ENCODE results near the gene WASL.

Gene WASL

GRCh38 chr7:123710683-123711082 lies 38.1 kb downstream of the WASL start:
- H3K27ac ChIP-seq (ENCODE audit: low read depth, low read length), result no peak overlapping the region
- H3K36me3 ChIP-seq (ENCODE audit: control insufficient read depth in 1 of 2, insufficient read depth in 2 of 2, low read length in 2 of 2), result peaks cover 7 to 9% of the 10 kb centered on the region in 2 donors
- H3K9me3 ChIP-seq (ENCODE audit: control insufficient read depth in 1 of 2, low read length in 2 of 2), result no peaks in the 10 kb centered on the region
- no peak overlapping the region for H3K4me3 ChIP-seq (ENCODE audit: low read depth in 1 of 2, low read length in 2 of 2)
- peaks cover 8 to 22% of the 10 kb centered on the region in 2 donors for H3K4me1 ChIP-seq (ENCODE audit: control insufficient read depth in 1 of 2, insufficient read depth in 2 of 2, low read length in 2 of 2)
- no peak overlapping the region for H3K9ac ChIP-seq (ENCODE audit: low read depth in 1 of 2, low read length in 2 of 2)
- no peaks in the 10 kb centered on the region for H3K27me3 ChIP-seq (ENCODE audit: control insufficient read depth in 1 of 2, insufficient read depth in 2 of 2, low read length in 2 of 2)

GRCh38 chr7:123709525-123709924 lies 39.3 kb downstream of the WASL start:
- Histone ChIP-seq H3K4me1 (ENCODE audit: control insufficient read depth in 1 of 2, insufficient read depth in 2 of 2, low read length in 2 of 2) (peaks cover 0 to 14% of the 10 kb centered on the region in 2 donors), H3K36me3 (ENCODE audit: control insufficient read depth in 1 of 2, insufficient read depth in 2 of 2, low read length in 2 of 2) (peaks cover 15 to 17% of the 10 kb centered on the region in 2 donors), H3K27me3 (ENCODE audit: control insufficient read depth in 1 of 2, insufficient read depth in 2 of 2, low read length in 2 of 2) (no peaks in the 10 kb centered on the region), H3K9ac (ENCODE audit: low read depth in 1 of 2, low read length in 2 of 2) (no peak overlapping the region), H3K9me3 (ENCODE audit: control insufficient read depth in 1 of 2, low read length in 2 of 2) (no peaks in the 10 kb centered on the region), H3K4me3 (ENCODE audit: low read depth in 1 of 2, low read length in 2 of 2) (no peak overlapping the region), H3K27ac (ENCODE audit: low read depth, low read length) (no peak overlapping the region)

GRCh38 chr7:123705211-123705901 lies 43.4 kb downstream of the WASL start:
- Histone ChIP-seq H3K9me3 (ENCODE audit: control insufficient read depth in 1 of 2, low read length in 2 of 2) (no peaks in the 10 kb centered on the region), H3K9ac (ENCODE audit: low read depth in 1 of 2, low read length in 2 of 2) (no peak overlapping the region), H3K4me1 (ENCODE audit: control insufficient read depth in 1 of 2, insufficient read depth in 2 of 2, low read length in 2 of 2) (peaks cover 0 to 6% of the 10 kb centered on the region in 2 donors), H3K27me3 (ENCODE audit: control insufficient read depth in 1 of 2, insufficient read depth in 2 of 2, low read length in 2 of 2) (no peaks in the 10 kb centered on the region), H3K4me3 (ENCODE audit: low read depth in 1 of 2, low read length in 2 of 2) (no peak overlapping the region), H3K36me3 (ENCODE audit: control insufficient read depth in 1 of 2, insufficient read depth in 2 of 2, low read length in 2 of 2) (peaks cover 17 to 26% of the 10 kb centered on the region in 2 donors), H3K27ac (ENCODE audit: low read depth, low read length) (no peak overlapping the region)

GRCh38 chr7:123695944-123696677 lies 52.7 kb downstream of the WASL start:
- no peaks in the 10 kb centered on the region for H3K27me3 ChIP-seq (ENCODE audit: control insufficient read depth in 1 of 2, insufficient read depth in 2 of 2, low read length in 2 of 2)
- no peak overlapping the region for H3K27ac ChIP-seq (ENCODE audit: low read depth, low read length)
- no peak overlapping the region for H3K4me3 ChIP-seq (ENCODE audit: low read depth in 1 of 2, low read length in 2 of 2)
- H3K4me1 ChIP-seq (ENCODE audit: control insufficient read depth in 1 of 2, insufficient read depth in 2 of 2, low read length in 2 of 2), result no peaks in the 10 kb centered on the region
- peaks cover 11 to 48% of the 10 kb centered on the region in 2 donors for H3K36me3 ChIP-seq (ENCODE audit: control insufficient read depth in 1 of 2, insufficient read depth in 2 of 2, low read length in 2 of 2)
- no peaks in the 10 kb centered on the region for H3K9me3 ChIP-seq (ENCODE audit: control insufficient read depth in 1 of 2, low read length in 2 of 2)
- H3K9ac ChIP-seq (ENCODE audit: low read depth in 1 of 2, low read length in 2 of 2), result no peak overlapping the region

- no peaks in the 10 kb centered on the region for H3K9me3 ChIP-seq (ENCODE audit: control insufficient read depth in 1 of 2, low read length in 2 of 2)
- no peak overlapping the region for H3K4me3 ChIP-seq (ENCODE audit: low read depth in 1 of 2, low read length in 2 of 2)
- H3K27me3 ChIP-seq (ENCODE audit: control insufficient read depth in 1 of 2, insufficient read depth in 2 of 2, low read length in 2 of 2), result no peaks in the 10 kb centered on the region
- peaks cover 11 to 49% of the 10 kb centered on the region in 2 donors for H3K36me3 ChIP-seq (ENCODE audit: control insufficient read depth in 1 of 2, insufficient read depth in 2 of 2, low read length in 2 of 2)
- no peak overlapping the region for H3K27ac ChIP-seq (ENCODE audit: low read depth, low read length)
- H3K4me1 ChIP-seq (ENCODE audit: control insufficient read depth in 1 of 2, insufficient read depth in 2 of 2, low read length in 2 of 2), result no peaks in the 10 kb centered on the region
- no peak overlapping the region for H3K9ac ChIP-seq (ENCODE audit: low read depth in 1 of 2, low read length in 2 of 2)
Measured at GRCh38 chr7:123692471-123692877, 56.3 kb downstream of the WASL start.

- Histone ChIP-seq H3K9ac (ENCODE audit: low read depth in 1 of 2, low read length in 2 of 2) (no peak overlapping the region), H3K4me3 (ENCODE audit: low read depth in 1 of 2, low read length in 2 of 2) (no peak overlapping the region), H3K9me3 (ENCODE audit: control insufficient read depth in 1 of 2, low read length in 2 of 2) (no peaks in the 10 kb centered on the region), H3K27me3 (ENCODE audit: control insufficient read depth in 1 of 2, insufficient read depth in 2 of 2, low read length in 2 of 2) (no peaks in the 10 kb centered on the region), H3K36me3 (ENCODE audit: control insufficient read depth in 1 of 2, insufficient read depth in 2 of 2, low read length in 2 of 2) (peaks cover 4 to 44% of the 10 kb centered on the region in 2 donors), H3K27ac (ENCODE audit: low read depth, low read length) (no peak overlapping the region), H3K4me1 (ENCODE audit: control insufficient read depth in 1 of 2, insufficient read depth in 2 of 2, low read length in 2 of 2) (no peaks in the 10 kb centered on the region)
Measured at GRCh38 chr7:123690550-123690949, 58.3 kb downstream of the WASL start.

- H3K27me3 ChIP-seq (ENCODE audit: control insufficient read depth in 1 of 2, insufficient read depth in 2 of 2, low read length in 2 of 2), result no peaks in the 10 kb centered on the region
- no peaks in the 10 kb centered on the region for H3K4me1 ChIP-seq (ENCODE audit: control insufficient read depth in 1 of 2, insufficient read depth in 2 of 2, low read length in 2 of 2)
- H3K36me3 ChIP-seq (ENCODE audit: control insufficient read depth in 1 of 2, insufficient read depth in 2 of 2, low read length in 2 of 2), result peaks cover 4 to 37% of the 10 kb centered on the region in 2 donors
- H3K27ac ChIP-seq (ENCODE audit: low read depth, low read length), result no peak overlapping the region
- no peaks in the 10 kb centered on the region for H3K9me3 ChIP-seq (ENCODE audit: control insufficient read depth in 1 of 2, low read length in 2 of 2)
- no peak overlapping the region for H3K4me3 ChIP-seq (ENCODE audit: low read depth in 1 of 2, low read length in 2 of 2)
- H3K9ac ChIP-seq (ENCODE audit: low read depth in 1 of 2, low read length in 2 of 2), result no peak overlapping the region
Measured at GRCh38 chr7:123689250-123689649, 59.6 kb downstream of the WASL start.

- Histone ChIP-seq H3K9me3 (ENCODE audit: control insufficient read depth in 1 of 2, low read length in 2 of 2) (no peaks in the 10 kb centered on the region), H3K36me3 (ENCODE audit: control insufficient read depth in 1 of 2, insufficient read depth in 2 of 2, low read length in 2 of 2) (peaks cover 10 to 35% of the 10 kb centered on the region in 2 donors), H3K27ac (ENCODE audit: low read depth, low read length) (no peak overlapping the region)
Measured at GRCh38 chr7:123687727-123688126, 61.1 kb downstream of the WASL start.

GRCh38 chr7:123687161-123687560 lies 61.6 kb downstream of the WASL start:
- Histone ChIP-seq H3K4me3 (ENCODE audit: low read depth in 1 of 2, low read length in 2 of 2) (no peak overlapping the region), H3K27me3 (ENCODE audit: control insufficient read depth in 1 of 2, insufficient read depth in 2 of 2, low read length in 2 of 2) (no peaks in the 10 kb centered on the region), H3K36me3 (ENCODE audit: control insufficient read depth in 1 of 2, insufficient read depth in 2 of 2, low read length in 2 of 2) (peaks cover 6 to 29% of the 10 kb centered on the region in 2 donors), H3K9ac (ENCODE audit: low read depth in 1 of 2, low read length in 2 of 2) (no peak overlapping the region), H3K27ac (ENCODE audit: low read depth, low read length) (no peak overlapping the region), H3K9me3 (ENCODE audit: control insufficient read depth in 1 of 2, low read length in 2 of 2) (no peaks in the 10 kb centered on the region), H3K4me1 (ENCODE audit: control insufficient read depth in 1 of 2, insufficient read depth in 2 of 2, low read length in 2 of 2) (no peaks in the 10 kb centered on the region)

More at GRCh38 chr7:123687727-123688126, 61.1 kb downstream of the WASL start:
- H3K27me3 ChIP-seq (ENCODE audit: control insufficient read depth in 1 of 2, insufficient read depth in 2 of 2, low read length in 2 of 2), result no peaks in the 10 kb centered on the region
- H3K4me1 ChIP-seq (ENCODE audit: control insufficient read depth in 1 of 2, insufficient read depth in 2 of 2, low read length in 2 of 2), result no peaks in the 10 kb centered on the region
- H3K4me3 ChIP-seq (ENCODE audit: low read depth in 1 of 2, low read length in 2 of 2), result no peak overlapping the region
- H3K9ac ChIP-seq (ENCODE audit: low read depth in 1 of 2, low read length in 2 of 2), result no peak overlapping the region

GRCh38 chr7:123682690-123683089 lies 66.1 kb downstream of the WASL start:
- Histone ChIP-seq H3K27me3 (ENCODE audit: control insufficient read depth in 1 of 2, insufficient read depth in 2 of 2, low read length in 2 of 2) (no peaks in the 10 kb centered on the region), H3K4me1 (ENCODE audit: control insufficient read depth in 1 of 2, insufficient read depth in 2 of 2, low read length in 2 of 2) (no peaks in the 10 kb centered on the region), H3K9me3 (ENCODE audit: control insufficient read depth in 1 of 2, low read length in 2 of 2) (no peaks in the 10 kb centered on the region), H3K36me3 (ENCODE audit: control insufficient read depth in 1 of 2, insufficient read depth in 2 of 2, low read length in 2 of 2) (peaks cover 6 to 15% of the 10 kb centered on the region in 2 donors), H3K4me3 (ENCODE audit: low read depth in 1 of 2, low read length in 2 of 2) (no peak overlapping the region), H3K9ac (ENCODE audit: low read depth in 1 of 2, low read length in 2 of 2) (no peak overlapping the region), H3K27ac (ENCODE audit: low read depth, low read length) (no peak overlapping the region)

All from duodenal mucosa (tissue), 2 donors.